ENCODE data around the gene IL17C.

DNA sequence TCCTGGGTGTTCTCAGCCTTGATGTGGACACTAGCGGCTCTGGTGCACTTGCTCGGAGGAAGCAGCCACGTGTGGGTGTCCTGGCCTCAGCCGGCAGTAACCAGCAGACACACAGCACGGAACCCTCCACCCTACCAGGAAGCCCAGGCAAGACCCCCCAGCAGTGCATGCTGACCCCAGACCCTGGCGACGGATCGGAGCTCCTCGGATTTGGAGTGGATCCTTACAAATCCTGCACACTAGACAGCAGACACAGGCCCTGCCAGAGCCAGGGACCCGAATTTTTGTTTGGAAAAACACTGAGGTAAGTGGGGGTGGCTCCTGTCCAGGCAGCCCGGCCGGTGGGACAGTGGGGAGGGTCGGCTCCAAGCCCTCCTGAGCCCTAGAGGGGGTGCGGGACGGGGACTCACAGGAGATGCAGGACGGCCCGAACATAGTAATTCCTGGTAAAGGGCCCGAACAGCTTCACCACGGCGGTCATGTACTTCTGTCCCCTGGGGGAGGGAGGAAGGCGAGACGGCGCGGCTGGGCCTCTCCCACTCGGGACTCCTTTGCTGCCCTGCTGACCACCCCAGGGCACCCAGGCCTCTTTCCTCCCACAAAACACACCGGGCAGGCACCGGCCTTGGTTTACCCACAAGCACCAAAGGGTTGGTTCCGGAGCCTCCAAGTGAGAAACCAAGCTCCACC, 8.1 kb downstream of the IL17C start:
- TF ChIP-seq, protein P1, sequence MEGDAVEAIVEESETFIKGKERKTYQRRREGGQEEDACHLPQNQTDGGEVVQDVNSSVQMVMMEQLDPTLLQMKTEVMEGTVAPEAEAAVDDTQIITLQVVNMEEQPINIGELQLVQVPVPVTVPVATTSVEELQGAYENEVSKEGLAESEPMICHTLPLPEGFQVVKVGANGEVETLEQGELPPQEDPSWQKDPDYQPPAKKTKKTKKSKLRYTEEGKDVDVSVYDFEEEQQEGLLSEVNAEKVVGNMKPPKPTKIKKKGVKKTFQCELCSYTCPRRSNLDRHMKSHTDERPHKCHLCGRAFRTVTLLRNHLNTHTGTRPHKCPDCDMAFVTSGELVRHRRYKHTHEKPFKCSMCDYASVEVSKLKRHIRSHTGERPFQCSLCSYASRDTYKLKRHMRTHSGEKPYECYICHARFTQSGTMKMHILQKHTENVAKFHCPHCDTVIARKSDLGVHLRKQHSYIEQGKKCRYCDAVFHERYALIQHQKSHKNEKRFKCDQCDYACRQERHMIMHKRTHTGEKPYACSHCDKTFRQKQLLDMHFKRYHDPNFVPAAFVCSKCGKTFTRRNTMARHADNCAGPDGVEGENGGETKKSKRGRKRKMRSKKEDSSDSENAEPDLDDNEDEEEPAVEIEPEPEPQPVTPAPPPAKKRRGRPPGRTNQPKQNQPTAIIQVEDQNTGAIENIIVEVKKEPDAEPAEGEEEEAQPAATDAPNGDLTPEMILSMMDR (IDR thresholded peaks at IDR 0.05): no peak
- TF ChIP-seq FOXM1 (IDR thresholded peaks at IDR 0.05; ENCODE audit: low read depth) (no peak), RAD21 (IDR thresholded peaks at IDR 0.05; ENCODE audit: low read length) (no peak), REST (IDR thresholded peaks at IDR 0.05; ENCODE audit: low read depth, low read length) (no peak), CHD2 (IDR thresholded peaks at IDR 0.05; ENCODE audit: low read length, partially characterized antibody) (no peak), POLR2AphosphoS5 (IDR thresholded peaks at IDR 0.05; ENCODE audit: low read depth, low read length) (no peak), RCOR1 (IDR thresholded peaks at IDR 0.05; ENCODE audit: low read length) (no peak)

Data from SK-N-SH (cell line).